C4-2B (cell line): Measurements from ENCODE around the gene CES2.

ENCODE experiments used
- CTCF ChIP-seq: fragments of 450-650 bp; conservative IDR thresholded peaks from 2 replicates; pipeline ENCODE4 v1.5.1; 2017; ENCODE audit warnings: mild to moderate bottlenecking
- ZFX ChIP-seq: fragments of 450-650 bp; IDR thresholded peaks from 2 replicates; pipeline ENCODE4 v1.6.1; 2017

GRCh38 chr16:66947302-66948065 is 12.2 kb downstream of the CES2 start:
- TF ChIP-seq CTCF (peak; percentile 92), ZFX (no peak)
